Astrocyte (in vitro differentiated cells and primary cell): Measurements from ENCODE around the gene PRKD2. TPM values are rescaled to one million over a fixed set of nuclear protein-coding genes. Genes with fewer than 3 reads are reported as not detected.

Experiments
- DNase-seq: peaks from one replicate; pipeline ENCODE4 v3.0.0-alpha.2; 2010; ENCODE audit warnings: low read depth
- FAIRE-seq: peaks from 2 replicates; lab custom pipeline; 2011; peaks lifted over from hg19 to GRCh38; lab: Jason Lieb, UNC
- H2AFZ ChIP-seq: 2 replicates; pipeline ENCODE4 v1.6.0; 2012; ENCODE audit warnings: low read depth, low read length, inconsistent platforms
- H3K27ac ChIP-seq: 2 replicates; pipeline ENCODE4 v1.5.1; 2011; ENCODE audit warnings: low read depth, low read length, inconsistent platforms
- H3K27me3 ChIP-seq: 2 replicates; pipeline ENCODE4 v1.6.0; 2011; ENCODE audit warnings: low read length, inconsistent platforms; ENCODE audit not compliant: insufficient read depth
- H3K36me3 ChIP-seq: 2 replicates; pipeline ENCODE4 v1.5.1; 2011; ENCODE audit warnings: low read length, inconsistent platforms; ENCODE audit not compliant: insufficient read depth
- H3K4me1 ChIP-seq: 2 replicates; pipeline ENCODE4 v1.5.1; 2011; ENCODE audit warnings: low read length, inconsistent platforms; ENCODE audit not compliant: insufficient read depth
- H3K4me2 ChIP-seq: 2 replicates; pipeline ENCODE4 v1.6.0; 2012; ENCODE audit warnings: low read length, inconsistent platforms
- H3K4me3 ChIP-seq: 2 replicates; pipeline ENCODE4 v1.5.1; 2011; ENCODE audit warnings: low read depth, mild to moderate bottlenecking, low read length, inconsistent platforms; ENCODE audit not compliant: insufficient read depth
- H3K79me2 ChIP-seq: 2 replicates; pipeline ENCODE4 v1.6.0; 2012; ENCODE audit warnings: mild to moderate bottlenecking, low read length, inconsistent platforms; ENCODE audit not compliant: insufficient read depth
- H3K9ac ChIP-seq: 2 replicates; pipeline ENCODE4 v1.6.0; 2012; ENCODE audit warnings: mild to moderate bottlenecking, low read length, inconsistent platforms
- H3K9me3 ChIP-seq: 2 replicates; pipeline ENCODE4 v1.5.1; 2012; ENCODE audit warnings: low read depth, mild to moderate bottlenecking, low read length, inconsistent platforms; ENCODE audit not compliant: insufficient read depth
- H4K20me1 ChIP-seq: 2 replicates; pipeline ENCODE4 v1.6.0; 2012; ENCODE audit warnings: low read length, inconsistent platforms; ENCODE audit not compliant: insufficient read depth
- H3K27ac Mint-ChIP-seq: one replicate; pipeline ENCODE4 v1.8.0; 2021; ENCODE audit warnings: mild to moderate bottlenecking, mixed read lengths; ENCODE audit not compliant: unreplicated experiment
- H3K27me3 Mint-ChIP-seq: one replicate; pipeline ENCODE4 v1.8.0; 2021; ENCODE audit warnings: low read depth, mixed read lengths; ENCODE audit not compliant: unreplicated experiment
- H3K36me3 Mint-ChIP-seq: one replicate; pipeline ENCODE4 v1.8.0; 2021; ENCODE audit warnings: low read depth, mixed read lengths; ENCODE audit not compliant: unreplicated experiment
- H3K4me1 Mint-ChIP-seq: one replicate; pipeline ENCODE4 v1.8.0; 2021; ENCODE audit warnings: low read depth, mixed read lengths; ENCODE audit not compliant: unreplicated experiment
- H3K4me3 Mint-ChIP-seq: one replicate; pipeline ENCODE4 v1.8.0; 2021; ENCODE audit warnings: mild to moderate bottlenecking, moderate library complexity, mixed read lengths; ENCODE audit not compliant: unreplicated experiment
- H3K9me3 Mint-ChIP-seq: one replicate; pipeline ENCODE4 v1.8.0; 2021; ENCODE audit warnings: mild to moderate bottlenecking, mixed read lengths; ENCODE audit not compliant: unreplicated experiment
- EZH2 ChIP-seq: IDR thresholded peaks from 2 replicates; pipeline ENCODE4 v1.6.1; 2012; ENCODE audit warnings: mild to moderate bottlenecking, low read length, inconsistent platforms; ENCODE audit not compliant: insufficient read depth
- total RNA-seq: library from RNA; stranded (reverse); gene quantifications from 2 replicates; pipeline ENCODE4 v1.2.1, GENCODE V29; 2021
- TF ChIP-seq, protein P1 (sequence below): IDR thresholded peaks from 2 replicates; pipeline ENCODE4 v1.5.1; 2011; ENCODE audit warnings: low read depth, mild to moderate bottlenecking, inconsistent platforms, low read length, moderate library complexity; ENCODE audit not compliant: insufficient read depth

Gene PRKD2
- total RNA-seq, 1 donor from 2014 or later, result 54.6 TPM

DNA sequence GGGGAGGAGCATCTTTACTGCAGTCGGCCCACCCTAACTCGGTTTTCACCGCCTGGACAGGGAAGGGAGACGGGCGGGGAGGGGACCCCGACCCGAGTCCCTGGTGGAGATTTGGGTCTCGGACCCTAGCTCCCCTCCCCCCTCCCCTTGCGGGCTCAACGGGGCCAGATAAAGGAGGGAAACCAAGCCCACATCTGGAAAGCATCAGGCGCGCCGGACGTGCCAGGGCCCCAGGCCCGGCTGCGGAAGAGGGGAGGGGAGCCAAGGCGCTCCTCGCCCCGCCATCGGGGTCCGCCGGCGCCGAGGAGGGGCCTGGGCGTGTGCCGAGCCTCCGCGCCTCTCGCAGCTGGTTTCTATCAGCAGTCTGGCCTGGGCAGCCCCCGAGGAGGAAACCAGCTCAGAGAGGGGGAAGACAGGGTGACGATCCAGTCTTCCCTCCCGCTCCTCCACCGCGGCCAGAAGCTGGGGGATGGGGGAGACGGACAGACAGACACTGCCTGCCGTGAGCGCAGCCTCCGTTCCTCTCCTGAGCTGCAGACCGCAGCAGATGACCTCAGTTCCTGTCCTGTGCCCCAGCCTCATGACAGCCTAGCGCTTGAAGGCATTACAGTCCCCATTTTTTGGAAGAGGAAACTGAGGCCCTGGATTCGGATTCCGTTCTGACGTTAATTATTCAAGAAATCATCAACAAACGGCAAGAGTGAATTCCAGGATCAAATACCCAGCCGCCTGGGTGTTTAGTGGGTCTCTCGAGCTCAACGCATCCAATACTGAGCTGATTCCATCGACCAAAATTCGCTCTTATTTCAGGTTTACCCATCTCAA is 77.3 kb downstream of the PRKD2 start:
- Mint-ChIP-seq H3K9me3 (peaks cover 3% of the 10 kb centered on the region), H3K4me1 (peaks cover 3% of the 10 kb centered on the region), H3K4me3 (peak overlapping the region; percentile 60), H3K27me3 (peaks cover 9% of the 10 kb centered on the region), H3K27ac (no peak overlapping the region), H3K36me3 (no peaks in the 10 kb centered on the region)
- peak overlapping the region; percentile 57 for H3K9ac ChIP-seq
- H2AFZ ChIP-seq, result peak overlapping the region; percentile 83
- no peaks in the 10 kb centered on the region for H4K20me1 ChIP-seq
- peak; percentile 33 for TF ChIP-seq EZH2
- TF ChIP-seq, protein P1, sequence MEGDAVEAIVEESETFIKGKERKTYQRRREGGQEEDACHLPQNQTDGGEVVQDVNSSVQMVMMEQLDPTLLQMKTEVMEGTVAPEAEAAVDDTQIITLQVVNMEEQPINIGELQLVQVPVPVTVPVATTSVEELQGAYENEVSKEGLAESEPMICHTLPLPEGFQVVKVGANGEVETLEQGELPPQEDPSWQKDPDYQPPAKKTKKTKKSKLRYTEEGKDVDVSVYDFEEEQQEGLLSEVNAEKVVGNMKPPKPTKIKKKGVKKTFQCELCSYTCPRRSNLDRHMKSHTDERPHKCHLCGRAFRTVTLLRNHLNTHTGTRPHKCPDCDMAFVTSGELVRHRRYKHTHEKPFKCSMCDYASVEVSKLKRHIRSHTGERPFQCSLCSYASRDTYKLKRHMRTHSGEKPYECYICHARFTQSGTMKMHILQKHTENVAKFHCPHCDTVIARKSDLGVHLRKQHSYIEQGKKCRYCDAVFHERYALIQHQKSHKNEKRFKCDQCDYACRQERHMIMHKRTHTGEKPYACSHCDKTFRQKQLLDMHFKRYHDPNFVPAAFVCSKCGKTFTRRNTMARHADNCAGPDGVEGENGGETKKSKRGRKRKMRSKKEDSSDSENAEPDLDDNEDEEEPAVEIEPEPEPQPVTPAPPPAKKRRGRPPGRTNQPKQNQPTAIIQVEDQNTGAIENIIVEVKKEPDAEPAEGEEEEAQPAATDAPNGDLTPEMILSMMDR, result no peak
- H3K79me2 ChIP-seq, result no peaks in the 10 kb centered on the region
- peaks cover 7% of the 10 kb centered on the region for H3K27me3 ChIP-seq
- H3K4me3 ChIP-seq, result peak overlapping the region; percentile 52
- H3K9me3 ChIP-seq, result no peaks in the 10 kb centered on the region
- peaks cover 18% of the 10 kb centered on the region for H3K4me1 ChIP-seq
- H3K27ac ChIP-seq, result no peak overlapping the region
- no peak for FAIRE-seq
- H3K36me3 ChIP-seq, result no peaks in the 10 kb centered on the region
- peak overlapping the region; percentile 89 for H3K4me2 ChIP-seq
- peak; percentile 24 for DNase-seq

- Histone ChIP-seq H2AFZ (no peak overlapping the region), H3K9ac (no peak overlapping the region), H3K79me2 (no peaks in the 10 kb centered on the region), H3K36me3 (no peaks in the 10 kb centered on the region), H3K27me3 (peaks cover 7% of the 10 kb centered on the region), H3K4me1 (peaks cover 22% of the 10 kb centered on the region), H3K27ac (no peak overlapping the region), H3K9me3 (no peaks in the 10 kb centered on the region), H4K20me1 (no peaks in the 10 kb centered on the region), H3K4me2 (no peak overlapping the region), H3K4me3 (no peak overlapping the region)
- Mint-ChIP-seq H3K9me3 (peaks cover 2% of the 10 kb centered on the region), H3K27me3 (peaks cover 5% of the 10 kb centered on the region), H3K36me3 (no peaks in the 10 kb centered on the region), H3K4me1 (peaks cover 7% of the 10 kb centered on the region), H3K27ac (no peak overlapping the region), H3K4me3 (no peak overlapping the region)
- DNase-seq (no peak), FAIRE-seq (no peak)
- no peak for TF ChIP-seq EZH2
Observed at GRCh38 chr19:46637224-46637623, 79.7 kb downstream of the PRKD2 start.

- Histone ChIP-seq H3K4me1 (peaks cover 26% of the 10 kb centered on the region), H3K4me3 (no peak within 1 kb of the TSS), H3K79me2 (no peaks in the 10 kb centered on the region), H3K27ac (no peak within 1 kb of the TSS), H3K4me2 (peak within 1 kb of the TSS; percentile 36), H3K9ac (no peak within 1 kb of the TSS), H3K36me3 (no peaks in the 10 kb centered on the region), H3K27me3 (peaks cover 7% of the 10 kb centered on the region), H2AFZ (no peak within 1 kb of the TSS), H4K20me1 (no peaks in the 10 kb centered on the region), H3K9me3 (no peaks in the 10 kb centered on the region)
- FAIRE-seq (no peak), DNase-seq (no peak)
- no peak within 1 kb of the TSS for H3K27ac Mint-ChIP-seq
- no peaks in the 10 kb centered on the region for H3K36me3 Mint-ChIP-seq
- H3K4me1 Mint-ChIP-seq, result peaks cover 15% of the 10 kb centered on the region
- H3K9me3 Mint-ChIP-seq, result peaks cover 2% of the 10 kb centered on the region
- peak within 1 kb of the TSS; percentile 46 for H3K4me3 Mint-ChIP-seq
- TF ChIP-seq, protein P1, result no peak
- no peak for TF ChIP-seq EZH2
- H3K27me3 Mint-ChIP-seq, result peaks cover 8% of the 10 kb centered on the region
Observed at GRCh38 chr19:46635920-46636761, 80.8 kb downstream of the PRKD2 start, which contains the start of gene GNG8. TSS of gene GNG8 (minus strand) at chr19:46636202. CDS start at chr19:46634682, 1,520 bp downstream.
